Trophoblast cell (in vitro differentiated cells and primary cell): ENCODE results near the gene STAC2. TPM values are rescaled to one million over a fixed set of nuclear protein-coding genes. Genes with fewer than 3 reads are reported as not detected.

ENCODE experiments used
- DNase-seq, 2 donors: peaks; one replicate each; pipeline ENCODE4 v3.0.0-alpha.2; 2016
- H2AFZ ChIP-seq: 2 replicates; pipeline ENCODE4 v1.6.1; 2013; ENCODE audit warnings: low read length, moderate library complexity, mild to moderate bottlenecking; ENCODE audit not compliant: insufficient read depth, poor library complexity
- H2AK5ac ChIP-seq: 2 replicates; pipeline ENCODE4 v1.6.1; 2013; ENCODE audit warnings: mild to moderate bottlenecking, low read length
- H2BK120ac ChIP-seq: 2 replicates; pipeline ENCODE4 v1.6.1; 2013; ENCODE audit warnings: low read length, mild to moderate bottlenecking, moderate library complexity; ENCODE audit not compliant: insufficient read depth, poor library complexity
- H2BK12ac ChIP-seq: 2 replicates; pipeline ENCODE4 v1.6.1; 2013; ENCODE audit warnings: mild to moderate bottlenecking, low read length, moderate library complexity
- H2BK5ac ChIP-seq: 2 replicates; pipeline ENCODE4 v1.6.1; 2013; ENCODE audit warnings: low read length, low read depth, moderate library complexity, mild to moderate bottlenecking; ENCODE audit not compliant: poor library complexity
- H3K14ac ChIP-seq: 2 replicates; pipeline ENCODE4 v1.6.1; 2013; ENCODE audit warnings: mild to moderate bottlenecking, low read length
- H3K18ac ChIP-seq: 2 replicates; pipeline ENCODE4 v1.6.1; 2013; ENCODE audit warnings: mild to moderate bottlenecking, low read length
- H3K23ac ChIP-seq: 2 replicates; pipeline ENCODE4 v1.6.1; 2013; ENCODE audit warnings: low read length
- H3K27ac ChIP-seq: 2 replicates; pipeline ENCODE4 v1.5.1; 2013; ENCODE audit warnings: low read depth, mild to moderate bottlenecking, inconsistent platforms, low read length, moderate library complexity
- H3K27me3 ChIP-seq: 2 replicates; pipeline ENCODE4 v1.6.1; 2013; ENCODE audit warnings: inconsistent platforms, mild to moderate bottlenecking, low read length, moderate library complexity; ENCODE audit not compliant: insufficient read depth
- H3K36me3 ChIP-seq, 2 experiments: 1 replicate in 1 of 2; 2 replicates in 1 of 2; pipeline ENCODE4 v1.6.1; 2013; ENCODE audit warnings: low read length in 2 of 2, mild to moderate bottlenecking in 2 of 2, moderate library complexity in 1 of 2; ENCODE audit not compliant: insufficient read depth in 2 of 2, control insufficient read depth in 1 of 2
- H3K4ac ChIP-seq: 2 replicates; pipeline ENCODE4 v1.6.1; 2013; ENCODE audit warnings: low read depth, mild to moderate bottlenecking, low read length, moderate library complexity
- H3K4me1 ChIP-seq, 2 experiments: 1 replicate in 1 of 2; 2 replicates in 1 of 2; pipeline ENCODE4 v1.6.1; 2013; ENCODE audit warnings: low read length in 2 of 2, mild to moderate bottlenecking in 2 of 2, moderate library complexity in 1 of 2; ENCODE audit not compliant: insufficient read depth in 2 of 2, control insufficient read depth in 1 of 2
- H3K4me2 ChIP-seq: 2 replicates; pipeline ENCODE4 v1.6.1; 2013; ENCODE audit warnings: inconsistent platforms, mild to moderate bottlenecking, low read length, moderate library complexity
- H3K4me3 ChIP-seq: 2 replicates; pipeline ENCODE4 v1.5.1; 2013; ENCODE audit warnings: mild to moderate bottlenecking, low read depth, low read length, inconsistent platforms
- H3K79me1 ChIP-seq: one replicate; pipeline ENCODE4 v1.6.1; 2013; ENCODE audit warnings: low read length
- H3K79me2 ChIP-seq: 2 replicates; pipeline ENCODE4 v1.6.1; 2013; ENCODE audit warnings: low read length, mild to moderate bottlenecking; ENCODE audit not compliant: control insufficient read depth, insufficient read depth, poor library complexity
- H3K9ac ChIP-seq: 2 replicates; pipeline ENCODE4 v1.6.1; 2013; ENCODE audit warnings: mild to moderate bottlenecking, low read length
- H3K9me3 ChIP-seq: 2 replicates; pipeline ENCODE4 v1.6.1; 2013; ENCODE audit warnings: low read depth, mild to moderate bottlenecking, control low read depth, inconsistent platforms, low read length; ENCODE audit not compliant: insufficient read depth
- H4K12ac ChIP-seq: 2 replicates; pipeline ENCODE4 v1.6.1; 2013; ENCODE audit warnings: low read depth, mild to moderate bottlenecking, low read length, moderate library complexity
- H4K8ac ChIP-seq: 2 replicates; pipeline ENCODE4 v1.6.1; 2013; ENCODE audit warnings: low read depth, mild to moderate bottlenecking, low read length, moderate library complexity
- H4K91ac ChIP-seq: one replicate; pipeline ENCODE4 v1.6.1; 2013; ENCODE audit warnings: low read depth, mild to moderate bottlenecking, low read length, moderate library complexity
- WGBS: extraction: QIAGEN DNeasy Blood & Tissue Kit; methylation state at CpG from one replicate; pipeline ENCODE4 v1.1.7; 2013; ENCODE audit warnings: missing lambda C conversion rate; ENCODE audit not compliant: insufficient read length, insufficient coverage; ENCODE audit errors: extremely low coverage; 5-methylcytosine and 5-hydroxymethylcytosine counted together
- polyA plus RNA-seq: library from polyadenylated mRNA; stranded (reverse); fragments of 200-250 nt; gene quantifications from 2 replicates; pipeline ENCODE4 v1.2.3, GENCODE V29; 2013

STAC2 gene, protein sequence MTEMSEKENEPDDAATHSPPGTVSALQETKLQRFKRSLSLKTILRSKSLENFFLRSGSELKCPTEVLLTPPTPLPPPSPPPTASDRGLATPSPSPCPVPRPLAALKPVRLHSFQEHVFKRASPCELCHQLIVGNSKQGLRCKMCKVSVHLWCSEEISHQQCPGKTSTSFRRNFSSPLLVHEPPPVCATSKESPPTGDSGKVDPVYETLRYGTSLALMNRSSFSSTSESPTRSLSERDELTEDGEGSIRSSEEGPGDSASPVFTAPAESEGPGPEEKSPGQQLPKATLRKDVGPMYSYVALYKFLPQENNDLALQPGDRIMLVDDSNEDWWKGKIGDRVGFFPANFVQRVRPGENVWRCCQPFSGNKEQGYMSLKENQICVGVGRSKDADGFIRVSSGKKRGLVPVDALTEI
- not detected in 2 replicates for polyA plus RNA-seq

- Histone ChIP-seq H3K36me3 (no peaks in the 10 kb centered on the region), H3K14ac (no peak within 1 kb of the TSS), H4K8ac (no peak within 1 kb of the TSS), H3K4me1 (peaks cover 6 to 9% of the 10 kb centered on the region in 2 experiments), H3K27me3 (peaks cover 39% of the 10 kb centered on the region), H2BK120ac (no peak within 1 kb of the TSS), H4K12ac (no peak within 1 kb of the TSS), H4K91ac (no peak within 1 kb of the TSS), H3K79me2 (no peaks in the 10 kb centered on the region), H3K27ac (no peak within 1 kb of the TSS), H3K4ac (no peak within 1 kb of the TSS), H2BK5ac (no peak within 1 kb of the TSS), H3K4me3 (peak within 1 kb of the TSS; percentile 28), H3K9ac (no peak within 1 kb of the TSS), H2BK12ac (no peak within 1 kb of the TSS), H3K18ac (no peak within 1 kb of the TSS), H3K9me3 (peaks cover 5% of the 10 kb centered on the region), H2AK5ac (no peak within 1 kb of the TSS), H3K4me2 (peak within 1 kb of the TSS; percentile 55), H3K23ac (no peak within 1 kb of the TSS), H2AFZ (peak within 1 kb of the TSS; percentile 31), H3K79me1 (no peaks in the 10 kb centered on the region)
- WGBS: no CpG with 5 or more reads among the region's 71 CpGs
- no peak for DNase-seq
Observed at GRCh38 chr17:39225308-39225958, at the start of gene STAC2. Gene STAC2 (minus strand): TSS chr17:39225945. CDS start chr17:39225502, 443 bp downstream.

DNA sequence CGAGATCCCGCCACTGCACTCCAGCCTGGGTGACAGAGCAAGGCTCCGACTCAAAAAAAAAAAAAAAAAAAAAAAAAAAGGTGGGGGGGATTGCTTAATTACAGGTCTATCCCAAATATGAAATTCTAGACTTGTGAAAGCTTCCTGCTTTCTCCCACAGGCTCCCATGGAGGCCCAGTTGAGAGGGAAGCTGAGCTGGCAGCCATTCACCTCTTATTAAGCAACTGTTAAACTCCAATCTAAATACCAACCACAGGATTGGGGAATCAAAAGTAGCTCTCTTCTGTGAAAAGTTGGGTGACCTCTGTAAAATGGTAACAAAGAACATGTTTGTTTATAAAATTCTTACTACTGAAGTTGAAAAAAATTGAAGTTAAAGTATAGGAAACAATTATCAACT lies 45.8 kb upstream of the STAC2 start:
- H4K12ac ChIP-seq: no peak overlapping the region
- no peak overlapping the region for H2AK5ac ChIP-seq
- no peak overlapping the region for H2AFZ ChIP-seq
- peaks cover 2 to 9% of the 10 kb centered on the region in 2 experiments for H3K36me3 ChIP-seq
- H3K18ac ChIP-seq: no peak overlapping the region
- no peak overlapping the region for H2BK5ac ChIP-seq
- H3K79me1 ChIP-seq: no peaks in the 10 kb centered on the region
- H4K91ac ChIP-seq: no peak overlapping the region
- no peak overlapping the region for H3K23ac ChIP-seq
- H3K9me3 ChIP-seq: no peaks in the 10 kb centered on the region
- no CpG with 5 or more reads among the region's 3 CpGs for WGBS
- no peak overlapping the region for H4K8ac ChIP-seq
- H3K4ac ChIP-seq: no peak overlapping the region
- H3K4me1 ChIP-seq: no peaks in the 10 kb centered on the region
- H3K79me2 ChIP-seq: no peaks in the 10 kb centered on the region
- H2BK120ac ChIP-seq: no peak overlapping the region
- no peak overlapping the region for H3K4me2 ChIP-seq
- no peak overlapping the region for H3K14ac ChIP-seq
- H3K27me3 ChIP-seq: no peaks in the 10 kb centered on the region
- no peak overlapping the region for H2BK12ac ChIP-seq
- DNase-seq: no peak
- no peak overlapping the region for H3K9ac ChIP-seq
- no peak overlapping the region for H3K27ac ChIP-seq
- H3K4me3 ChIP-seq: no peak overlapping the region

GRCh38 chr17:39270923-39271322 lies 45.2 kb upstream of the STAC2 start:
- Histone ChIP-seq H2BK5ac (no peak overlapping the region), H4K12ac (no peak overlapping the region), H3K9ac (no peak overlapping the region), H2BK12ac (no peak overlapping the region), H3K27me3 (no peaks in the 10 kb centered on the region), H2AK5ac (no peak overlapping the region), H3K79me2 (no peaks in the 10 kb centered on the region), H3K23ac (no peak overlapping the region), H3K9me3 (no peaks in the 10 kb centered on the region), H3K27ac (no peak overlapping the region), H4K8ac (no peak overlapping the region), H3K79me1 (no peaks in the 10 kb centered on the region), H3K4me3 (no peak overlapping the region), H2AFZ (no peak overlapping the region), H3K36me3 (peaks cover 2 to 9% of the 10 kb centered on the region in 2 experiments), H3K4me2 (no peak overlapping the region), H3K4ac (no peak overlapping the region), H3K18ac (no peak overlapping the region), H4K91ac (no peak overlapping the region), H3K4me1 (no peaks in the 10 kb centered on the region), H2BK120ac (no peak overlapping the region), H3K14ac (no peak overlapping the region)
- no CpG with 5 or more reads among the region's 3 CpGs for WGBS
- DNase-seq: peak; percentile 10 to 51

DNA sequence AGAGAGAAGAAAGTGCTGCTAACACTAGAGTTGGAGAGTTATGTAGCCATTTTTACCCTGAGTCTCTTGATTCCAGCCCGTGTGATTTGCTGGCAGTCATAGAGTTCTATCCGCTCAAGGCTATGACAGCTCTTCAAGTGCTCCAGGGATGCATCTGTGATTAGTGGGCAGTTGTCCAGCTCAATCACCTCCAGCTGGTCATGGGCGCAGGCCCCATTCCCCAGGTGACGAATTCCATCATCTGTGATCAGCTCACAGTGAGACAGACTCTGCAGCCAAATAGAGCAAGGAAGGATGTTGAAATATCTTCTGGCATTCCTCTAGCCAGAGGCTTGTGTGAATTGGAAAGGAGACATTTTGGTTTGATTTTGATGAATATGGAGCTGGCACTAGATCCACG lies 38.4 kb upstream of the STAC2 start:
- H3K9me3 ChIP-seq: no peaks in the 10 kb centered on the region

More for the DNA sequence above, 38.4 kb upstream of the STAC2 start:
- no peak for DNase-seq
- no peak overlapping the region for H3K14ac ChIP-seq
- no peak overlapping the region for H3K4me2 ChIP-seq
- WGBS: no CpG with 5 or more reads among the region's 5 CpGs
- H2BK120ac ChIP-seq: no peak overlapping the region
- H2AK5ac ChIP-seq: no peak overlapping the region
- H3K4ac ChIP-seq: no peak overlapping the region
- H2BK12ac ChIP-seq: no peak overlapping the region
- H3K79me1 ChIP-seq: no peaks in the 10 kb centered on the region
- H3K27ac ChIP-seq: no peak overlapping the region
- H3K18ac ChIP-seq: no peak overlapping the region
- no peak overlapping the region for H4K12ac ChIP-seq
- H2BK5ac ChIP-seq: no peak overlapping the region
- H4K91ac ChIP-seq: no peak overlapping the region
- H3K4me3 ChIP-seq: no peak overlapping the region
- H3K27me3 ChIP-seq: no peaks in the 10 kb centered on the region
- H3K23ac ChIP-seq: no peak overlapping the region
- H3K36me3 ChIP-seq: peaks cover 8 to 10% of the 10 kb centered on the region in 2 experiments
- no peaks in the 10 kb centered on the region for H3K4me1 ChIP-seq
- no peak overlapping the region for H2AFZ ChIP-seq
- no peak overlapping the region for H4K8ac ChIP-seq
- H3K9ac ChIP-seq: no peak overlapping the region
- H3K79me2 ChIP-seq: no peaks in the 10 kb centered on the region
